Adrenal gland (tissue), 12 donors: ENCODE measurements around the gene PWWP2B. TPM values are rescaled to one million over a fixed set of nuclear protein-coding genes. Genes with fewer than 3 reads are reported as not detected.

Experiments used
- DNase-seq, 7 donors: peaks; one replicate each; pipeline ENCODE4 v3.0.0-alpha.2; 2019 to 2020
- H3K27ac ChIP-seq, 5 donors: fragments of 200-600 bp; sonication (generic) in 4 of 5; 1 replicate in 3 of 5; 2 replicates in 2 of 5; pipeline versions ENCODE4 v1.5.1 to v1.8.0; 2016 to 2020; ENCODE audit warnings: mild to moderate bottlenecking in 1 of 5
- H3K27me3 ChIP-seq: fragments of 200-600 bp; 2 replicates; pipeline ENCODE4 v1.8.0; 2021
- H3K36me3 ChIP-seq, 2 donors: fragments of 200-600 bp; replicated peaks in 1 of 2; 1 replicate in 1 of 2; 2 replicates in 1 of 2; pipeline versions ENCODE4 v1.5.1 to v1.8.0; 2018 to 2022
- H3K4me1 ChIP-seq, 2 donors: fragments of 200-600 bp; replicated peaks in 1 of 2; 1 replicate in 1 of 2; 2 replicates in 1 of 2; pipeline versions ENCODE4 v1.5.1 to v1.8.0; 2018 to 2021
- H3K4me3 ChIP-seq, 4 donors: fragments of 200-600 bp; sonication (generic) in 3 of 4; one replicate each; pipeline ENCODE4 v1.5.1; 2016 to 2018
- H3K9me3 ChIP-seq, 3 donors: fragments of 200-600 bp; sonication (generic) in 1 of 3; replicated peaks in 1 of 3; 1 replicate in 2 of 3; 2 replicates in 1 of 3; pipeline versions ENCODE4 v1.5.1 to v1.8.0; 2016 to 2021
- POLR2A ChIP-seq, 2 donors: fragments of 450-650 bp; IDR thresholded peaks; one replicate each; pipeline ENCODE4 v1.6.1; 2017; ENCODE audit warnings: antibody characterized with exemption in 2 of 2, mild to moderate bottlenecking in 2 of 2, moderate library complexity in 1 of 2
- WGBS, 4 donors: extraction: QIAGEN DNeasy Blood & Tissue Kit in 2 of 4; methylation state at CpG; one replicate each; pipeline versions ENCODE4 v1.1.5 to v1.1.7; 2013 to 2017; 5-methylcytosine and 5-hydroxymethylcytosine counted together
- intact Hi-C, 2 donors: fragments of 100-400 bp; cut with DNase I; formaldehyde crosslinking; loops; one replicate each; pipeline versions ENCODE4 v1.14.1 to v1.15.0; 2022 to 2023
- polyA plus RNA-seq, 3 donors: library from polyadenylated mRNA; stranded (reverse); fragments of 200-250 nt in 2 of 3; fragments of 350-450 nt in 1 of 3; fragmentation: Illumina TruSeq in 1 of 3; extraction: RNeasy Lipid Tissue Mini Kit (QIAGEN cat#74804) in 1 of 3; gene quantifications; one replicate each; pipeline ENCODE4 v1.2.3, GENCODE V29; 2013 to 2014
- total RNA-seq, 9 donors: library from RNA; depleted of rRNA in 4 of 9; stranded (reverse); fragments of >200 nt in 4 of 9; fragments of 120-200 nt in 1 of 9; fragmentation: NEBNext Ultra II Directional in 1 of 9; extraction: Animal tissue kit (Norgen Biotek cat#: 25700) in 1 of 9; gene quantifications; one replicate each; pipeline versions ENCODE4 v1.1.0 to v1.2.4, GENCODE V29; 2013 to 2023
- TF ChIP-seq, protein P1 (sequence below), 6 experiments: fragments of 450-650 bp in 4 of 6; fragments of 200-600 bp in 2 of 6; sonication (generic) in 1 of 6; IDR thresholded peaks; 1 replicate in 5 of 6; 2 replicates in 1 of 6; pipeline versions ENCODE4 v1.5.1 to v1.8.0; 2016 to 2021; ENCODE audit warnings: antibody characterized with exemption in 6 of 6, mild to moderate bottlenecking in 2 of 6, moderate library complexity in 1 of 6
- donor health status: healthy with polysubstance abuse.
- donor health status: Bipolar disorder and iron deficiency.
- donor health status: DM: yes; HTN: yes; CAD: no.
- donor health status: DM: no; HTN: no; CAD: no.
- donor health status: DM: no; HTN: no; CAD: no.
- donor health status: DM: yes; HTN: yes; CAD: no.

The PWWP2B gene
- total and polyA plus RNA-seq, 12 donors = 3.4 to 75.3 (median 40.7) TPM

DNA sequence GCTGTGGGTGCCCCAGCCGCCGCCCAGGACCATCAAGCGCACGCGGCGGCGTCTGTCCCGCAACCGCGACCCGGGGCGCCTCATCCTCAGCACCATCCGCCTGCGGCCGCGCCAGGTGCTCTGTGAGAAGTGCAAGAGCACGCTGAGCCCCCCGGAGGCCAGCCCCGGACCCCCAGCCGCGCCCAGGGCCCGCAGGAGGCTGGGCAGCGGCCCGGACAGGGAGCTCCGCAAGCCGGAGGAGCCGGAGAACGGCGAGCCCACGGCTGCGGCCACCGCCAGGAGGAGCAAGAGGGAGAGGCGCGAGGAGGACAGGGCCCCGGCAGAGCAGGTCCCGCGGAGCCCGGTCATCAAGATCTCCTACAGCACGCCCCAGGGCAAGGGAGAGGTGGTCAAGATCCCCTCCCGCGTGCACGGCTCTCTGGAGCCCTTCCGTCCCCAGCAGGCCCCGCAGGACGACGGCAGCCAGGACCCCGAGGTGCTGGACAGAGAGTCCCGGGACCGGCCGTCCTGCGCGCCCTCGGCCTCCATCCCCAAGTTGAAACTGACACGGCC, 8.0 kb downstream of the PWWP2B start:
- Histone ChIP-seq H3K27ac (peak overlapping the region in 3 of 5 donors; percentile 38 to 98 (median 98)), H3K27me3 (no peaks in the 10 kb centered on the region), H3K9me3 (no peaks in the 10 kb centered on the region), H3K4me1 (peaks cover 56 to 86% of the 10 kb centered on the region in 2 donors), H3K4me3 (no peak overlapping the region), H3K36me3 (peaks cover 0 to 22% of the 10 kb centered on the region in 2 donors)
- peak in 2 of 7 donors; percentile 2 to 18 for DNase-seq
- intact Hi-C loops = no loop called here
- WGBS, 4 donors = 85 to 90% (median 86%) methylated on average over 14 to 54 of the region's 54 CpGs
- TF ChIP-seq, protein P1, sequence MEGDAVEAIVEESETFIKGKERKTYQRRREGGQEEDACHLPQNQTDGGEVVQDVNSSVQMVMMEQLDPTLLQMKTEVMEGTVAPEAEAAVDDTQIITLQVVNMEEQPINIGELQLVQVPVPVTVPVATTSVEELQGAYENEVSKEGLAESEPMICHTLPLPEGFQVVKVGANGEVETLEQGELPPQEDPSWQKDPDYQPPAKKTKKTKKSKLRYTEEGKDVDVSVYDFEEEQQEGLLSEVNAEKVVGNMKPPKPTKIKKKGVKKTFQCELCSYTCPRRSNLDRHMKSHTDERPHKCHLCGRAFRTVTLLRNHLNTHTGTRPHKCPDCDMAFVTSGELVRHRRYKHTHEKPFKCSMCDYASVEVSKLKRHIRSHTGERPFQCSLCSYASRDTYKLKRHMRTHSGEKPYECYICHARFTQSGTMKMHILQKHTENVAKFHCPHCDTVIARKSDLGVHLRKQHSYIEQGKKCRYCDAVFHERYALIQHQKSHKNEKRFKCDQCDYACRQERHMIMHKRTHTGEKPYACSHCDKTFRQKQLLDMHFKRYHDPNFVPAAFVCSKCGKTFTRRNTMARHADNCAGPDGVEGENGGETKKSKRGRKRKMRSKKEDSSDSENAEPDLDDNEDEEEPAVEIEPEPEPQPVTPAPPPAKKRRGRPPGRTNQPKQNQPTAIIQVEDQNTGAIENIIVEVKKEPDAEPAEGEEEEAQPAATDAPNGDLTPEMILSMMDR (IDR thresholded peaks at IDR 0.05) = no peak
- TF ChIP-seq POLR2A (IDR thresholded peaks at IDR 0.05) = no peak

- Histone ChIP-seq H3K4me3 (no peak overlapping the region), H3K27me3 (no peaks in the 10 kb centered on the region), H3K36me3 (peaks cover 0 to 22% of the 10 kb centered on the region in 2 donors), H3K9me3 (no peaks in the 10 kb centered on the region), H3K4me1 (peaks cover 56 to 86% of the 10 kb centered on the region in 2 donors), H3K27ac (peak overlapping the region in 3 of 5 donors; percentile 86 to 98 (median 98))
- no peak for TF ChIP-seq POLR2A (IDR thresholded peaks at IDR 0.05)
- TF ChIP-seq, protein P1 (IDR thresholded peaks at IDR 0.05) = no peak
- intact Hi-C loops = no loop called here
- no peak for DNase-seq
- 93 to 97% (median 96%) methylated on average over 15 to 53 of the region's 53 CpGs for WGBS, 4 donors
Observed at GRCh38 chr10:132405463-132405991, 8.5 kb downstream of the PWWP2B start.

GRCh38 chr10:132406181-132406580, 9.2 kb downstream of the PWWP2B start:
- no peak for TF ChIP-seq POLR2A (IDR thresholded peaks at IDR 0.05)
- TF ChIP-seq, protein P1 (IDR thresholded peaks at IDR 0.05) = no peak
- H3K4me1 ChIP-seq = peaks cover 56 to 86% of the 10 kb centered on the region in 2 donors
- H3K36me3 ChIP-seq = peaks cover 0 to 22% of the 10 kb centered on the region in 2 donors
- no peaks in the 10 kb centered on the region for H3K27me3 ChIP-seq
- H3K27ac ChIP-seq = peak overlapping the region; percentile 86 to 98 (median 92)
- intact Hi-C loops = no loop called here
- H3K4me3 ChIP-seq = no peak overlapping the region
- no peak for DNase-seq
- WGBS, 4 donors = 77 to 95% (median 80%) methylated on average over 14 to 17 of the region's 17 CpGs
- no peaks in the 10 kb centered on the region for H3K9me3 ChIP-seq

- Histone ChIP-seq H3K27me3 (no peaks in the 10 kb centered on the region), H3K4me1 (peaks cover 57 to 86% of the 10 kb centered on the region in 2 donors), H3K9me3 (no peaks in the 10 kb centered on the region), H3K4me3 (peak overlapping the region in 1 of 4 donors; percentile 46), H3K36me3 (peaks cover 0 to 22% of the 10 kb centered on the region in 2 donors), H3K27ac (peak overlapping the region; percentile 86 to 98 (median 92))
- TF ChIP-seq POLR2A (IDR thresholded peaks at IDR 0.05) = no peak
- TF ChIP-seq, protein P1 (IDR thresholded peaks at IDR 0.05) = no peak
- WGBS, 4 donors = 36 to 64% (median 58%) methylated on average over 4 to 16 of the region's 16 CpGs
- intact Hi-C loops = no loop called here
- DNase-seq = peak in 3 of 7 donors; percentile 42 to 57 (median 54)
Observed at GRCh38 chr10:132406750-132407149, 9.8 kb downstream of the PWWP2B start.
